GM12865 (cell line): Measurements from ENCODE around the gene RASA3.

ENCODE experiments used
- DNase-seq: peaks from one replicate; pipeline ENCODE4 v3.0.0; 2010; ENCODE audit warnings: low read depth
- H3K4me3 ChIP-seq: 2 replicates; pipeline ENCODE4 v1.5.1; 2011; ENCODE audit warnings: mild to moderate bottlenecking, low read depth, low read length, control low read depth
- TF ChIP-seq, protein P1 (sequence below): IDR thresholded peaks from 2 replicates; pipeline ENCODE4 v1.5.1; 2011; ENCODE audit warnings: low read length, control low read depth, low read depth, inconsistent platforms; ENCODE audit not compliant: insufficient read depth; ENCODE audit errors: missing control alignments

RASA3 gene

DNA sequence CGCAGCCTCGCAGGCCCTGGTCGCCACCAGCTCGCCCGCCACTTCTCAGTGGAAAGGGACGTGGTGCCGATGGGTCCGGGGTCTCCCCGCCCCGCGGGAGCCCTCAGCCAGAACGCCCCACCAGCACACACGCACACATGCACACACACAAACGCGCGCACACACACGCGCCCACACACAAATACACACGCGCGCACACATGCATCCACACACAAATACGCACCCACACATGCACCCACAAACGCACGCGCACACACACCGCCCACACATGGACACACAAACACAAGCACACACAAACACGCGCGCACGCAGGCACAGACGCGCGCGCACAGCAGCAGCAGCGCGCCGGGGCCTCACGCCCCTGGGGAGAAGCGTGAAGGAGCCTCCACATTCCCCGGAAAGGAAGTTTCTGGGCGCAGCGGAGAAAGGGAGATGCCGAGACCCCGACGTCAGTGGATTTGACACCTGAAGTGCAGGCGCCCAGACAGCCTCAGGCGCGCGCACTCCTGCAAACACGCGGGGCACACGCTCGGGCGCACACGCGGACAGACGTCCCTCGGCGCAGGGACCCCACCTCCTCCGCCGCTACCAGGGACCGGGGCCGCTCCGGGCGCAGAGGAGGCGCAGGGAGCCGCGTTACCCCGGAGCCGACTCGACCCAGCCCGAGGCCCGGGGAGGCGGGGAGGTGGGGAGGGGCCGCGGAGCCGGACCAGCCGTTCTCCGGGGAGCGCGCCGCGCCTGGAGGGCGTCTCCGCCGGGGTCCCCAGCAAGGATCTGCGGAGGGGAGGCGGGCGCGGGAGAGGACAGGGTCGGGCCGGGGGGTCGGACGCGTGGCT, 622 bp downstream of the RASA3 start:
- peak overlapping the region; percentile 75 for H3K4me3 ChIP-seq
- DNase-seq, result peak; percentile 44

DNA sequence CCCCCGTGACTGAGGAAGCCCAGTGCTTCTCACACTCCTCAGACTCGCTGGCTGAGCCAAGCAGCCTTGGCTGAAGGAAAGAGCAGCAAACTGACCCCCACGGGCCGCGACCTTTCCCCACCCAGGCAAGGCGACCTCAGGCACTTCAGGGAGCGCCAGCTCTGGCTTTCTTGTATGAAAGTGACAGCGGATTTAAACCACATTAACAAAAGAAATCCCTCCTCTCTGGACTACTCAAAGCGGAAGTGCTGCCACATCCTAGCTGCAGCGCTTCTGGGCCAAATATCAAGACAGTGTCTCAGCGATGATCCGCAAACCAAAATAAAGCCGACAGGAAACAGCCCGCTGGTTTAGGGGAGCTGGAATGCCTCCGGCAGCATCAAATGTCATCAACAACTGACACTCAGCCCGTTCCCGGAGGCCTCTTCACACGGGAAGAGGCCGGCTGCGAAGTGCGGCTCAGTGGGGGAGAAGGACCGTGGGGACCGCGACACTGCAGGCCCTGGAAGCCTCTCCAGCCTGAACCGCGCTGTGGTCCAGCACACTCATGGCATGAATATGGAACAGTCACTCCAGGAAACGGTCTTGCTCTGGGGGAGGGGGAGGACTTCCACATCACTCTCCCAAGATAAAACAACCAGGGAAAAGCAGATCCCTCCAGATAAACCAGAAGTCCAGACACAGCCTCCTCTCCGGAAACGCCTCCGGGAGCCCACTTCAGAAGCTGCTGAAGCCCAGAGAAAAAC, 1.4 kb downstream of the RASA3 start:
- DNase-seq, result peak; percentile 80
- peak overlapping the region; percentile 75 for H3K4me3 ChIP-seq
- TF ChIP-seq, protein P1, sequence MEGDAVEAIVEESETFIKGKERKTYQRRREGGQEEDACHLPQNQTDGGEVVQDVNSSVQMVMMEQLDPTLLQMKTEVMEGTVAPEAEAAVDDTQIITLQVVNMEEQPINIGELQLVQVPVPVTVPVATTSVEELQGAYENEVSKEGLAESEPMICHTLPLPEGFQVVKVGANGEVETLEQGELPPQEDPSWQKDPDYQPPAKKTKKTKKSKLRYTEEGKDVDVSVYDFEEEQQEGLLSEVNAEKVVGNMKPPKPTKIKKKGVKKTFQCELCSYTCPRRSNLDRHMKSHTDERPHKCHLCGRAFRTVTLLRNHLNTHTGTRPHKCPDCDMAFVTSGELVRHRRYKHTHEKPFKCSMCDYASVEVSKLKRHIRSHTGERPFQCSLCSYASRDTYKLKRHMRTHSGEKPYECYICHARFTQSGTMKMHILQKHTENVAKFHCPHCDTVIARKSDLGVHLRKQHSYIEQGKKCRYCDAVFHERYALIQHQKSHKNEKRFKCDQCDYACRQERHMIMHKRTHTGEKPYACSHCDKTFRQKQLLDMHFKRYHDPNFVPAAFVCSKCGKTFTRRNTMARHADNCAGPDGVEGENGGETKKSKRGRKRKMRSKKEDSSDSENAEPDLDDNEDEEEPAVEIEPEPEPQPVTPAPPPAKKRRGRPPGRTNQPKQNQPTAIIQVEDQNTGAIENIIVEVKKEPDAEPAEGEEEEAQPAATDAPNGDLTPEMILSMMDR, result no peak

More for the DNA sequence above, 622 bp downstream of the RASA3 start:
- TF ChIP-seq, protein P1, result no peak

DNA sequence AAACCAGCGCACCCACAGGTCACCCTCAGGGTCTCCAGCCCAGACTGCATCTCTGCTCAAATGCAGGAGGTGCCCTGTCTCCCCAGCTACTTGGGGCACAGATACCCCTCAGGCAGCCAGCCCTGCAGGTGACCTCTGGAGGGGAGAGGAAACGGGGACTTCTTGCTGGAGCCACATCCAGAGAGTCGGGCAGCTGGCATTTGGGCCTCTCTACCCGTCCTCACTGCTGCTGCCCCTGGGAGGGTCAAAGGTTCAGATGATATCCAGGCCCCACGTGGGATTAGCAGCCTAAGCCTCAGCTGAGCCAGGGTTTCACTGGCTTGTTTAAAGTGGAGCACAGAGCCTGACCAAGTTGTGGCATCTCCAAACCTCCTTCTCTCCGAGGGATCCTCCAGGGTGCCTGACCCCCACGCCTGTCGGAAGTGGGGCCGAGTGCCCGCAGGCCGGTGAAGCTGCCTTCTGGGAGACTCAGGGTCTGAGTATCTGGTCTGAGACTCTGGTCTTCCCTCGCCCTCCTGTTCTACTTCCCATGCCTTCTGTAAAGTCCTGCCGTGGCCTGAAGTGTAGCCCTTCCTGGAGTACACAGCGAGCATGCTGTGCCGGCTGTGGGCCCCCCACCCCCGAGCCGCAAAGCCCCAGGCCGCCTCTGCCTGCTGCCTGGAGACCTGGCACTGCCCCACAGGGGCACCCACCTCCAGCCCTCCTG, 2.1 kb downstream of the RASA3 start:
- peak overlapping the region; percentile 75 for H3K4me3 ChIP-seq
- peak; percentile 13 for DNase-seq
- TF ChIP-seq, protein P1, result no peak

DNA sequence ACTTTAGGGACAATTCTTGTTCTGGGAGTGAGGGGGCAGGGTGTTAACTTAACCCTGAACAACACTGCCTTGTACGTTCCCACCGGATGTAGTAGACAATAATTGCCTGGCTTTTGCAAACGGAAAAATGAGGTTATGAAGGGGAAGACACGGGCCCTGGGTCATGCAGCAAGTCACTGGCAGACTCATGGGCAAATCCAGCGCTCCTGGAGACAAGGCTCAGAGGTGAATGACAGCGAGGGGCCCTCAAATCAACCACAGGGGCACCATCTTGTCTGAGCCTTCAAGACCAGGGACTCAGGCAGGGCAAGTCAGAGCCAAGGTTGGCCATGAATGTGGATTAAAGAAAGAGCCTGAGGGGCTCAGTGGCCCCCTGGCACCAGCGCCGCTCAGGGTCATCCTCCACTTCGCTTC, 2.8 kb downstream of the RASA3 start:
- H3K4me3 ChIP-seq, result peak overlapping the region; percentile 75
- TF ChIP-seq, protein P1, result no peak
- DNase-seq, result peak; percentile 60

DNA sequence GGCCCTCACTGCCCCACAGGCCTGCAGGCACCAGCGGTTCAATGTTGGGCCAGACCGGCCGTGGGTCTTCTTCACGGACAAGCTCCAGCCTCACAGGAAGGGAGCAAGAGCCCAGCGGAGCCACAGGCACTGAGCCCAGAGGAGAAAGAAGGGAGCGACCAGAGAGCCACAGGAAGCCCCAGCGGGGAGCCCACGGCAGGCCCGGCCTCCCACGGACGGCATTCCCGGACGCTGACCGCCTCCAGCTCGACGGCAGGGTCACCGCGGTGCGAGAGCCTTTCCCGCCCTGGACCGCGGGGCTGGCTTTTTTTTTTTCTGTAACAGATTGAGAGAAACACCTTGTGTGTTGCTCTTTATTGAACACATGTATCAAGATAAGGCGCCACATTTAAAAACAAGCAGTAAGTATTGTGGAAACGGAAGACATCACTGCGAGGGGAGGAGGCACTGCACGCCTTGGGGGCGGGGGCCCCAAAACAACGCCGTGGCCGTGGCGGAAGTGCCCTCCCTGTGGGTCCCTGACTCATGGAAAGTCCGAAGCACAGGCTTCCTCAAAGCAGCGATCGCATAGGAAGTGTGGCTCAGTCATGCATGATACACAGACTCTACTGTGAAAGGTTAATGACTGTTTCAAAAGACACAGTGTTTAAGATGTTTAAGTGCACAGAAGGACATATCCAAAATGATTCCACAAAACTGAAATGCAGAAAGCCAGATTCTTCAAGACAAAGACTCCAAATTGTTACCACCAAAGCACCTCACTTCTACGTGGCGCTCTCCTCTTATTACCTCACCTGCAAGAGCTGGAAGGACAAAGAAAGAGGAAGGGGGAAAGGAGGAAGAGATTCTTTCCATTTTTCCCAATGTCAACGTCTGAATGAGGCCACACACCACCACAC, 3.5 kb downstream of the RASA3 start:
- DNase-seq, result peak; percentile 92
- H3K4me3 ChIP-seq, result peak overlapping the region; percentile 75
- TF ChIP-seq, protein P1, result no peak

DNA sequence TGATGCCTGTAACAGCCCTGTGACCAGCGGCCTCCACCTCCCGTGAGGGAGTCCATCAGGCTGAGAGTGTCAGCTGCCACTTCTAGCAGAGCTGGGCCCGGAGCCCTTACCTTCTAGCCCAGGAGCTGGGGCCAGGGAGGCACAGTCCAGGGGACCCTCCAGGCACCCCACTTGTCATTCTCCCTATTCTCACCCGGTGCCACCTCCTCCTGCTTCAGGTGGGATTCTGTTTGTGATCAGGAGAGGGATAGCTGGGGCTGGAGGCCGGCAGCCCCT, 4.1 kb downstream of the RASA3 start:
- TF ChIP-seq, protein P1, result no peak
- DNase-seq, result no peak
- peak overlapping the region; percentile 75 for H3K4me3 ChIP-seq
